Measurements from ENCODE around the gene HTRA1. TPM values are rescaled to one million over a fixed set of nuclear protein-coding genes. Genes with fewer than 3 reads are reported as not detected.

Gene HTRA1
- total RNA-seq, 4 donors from 2014 or later = 71.0 to 113 (median 84.1) TPM

DNA sequence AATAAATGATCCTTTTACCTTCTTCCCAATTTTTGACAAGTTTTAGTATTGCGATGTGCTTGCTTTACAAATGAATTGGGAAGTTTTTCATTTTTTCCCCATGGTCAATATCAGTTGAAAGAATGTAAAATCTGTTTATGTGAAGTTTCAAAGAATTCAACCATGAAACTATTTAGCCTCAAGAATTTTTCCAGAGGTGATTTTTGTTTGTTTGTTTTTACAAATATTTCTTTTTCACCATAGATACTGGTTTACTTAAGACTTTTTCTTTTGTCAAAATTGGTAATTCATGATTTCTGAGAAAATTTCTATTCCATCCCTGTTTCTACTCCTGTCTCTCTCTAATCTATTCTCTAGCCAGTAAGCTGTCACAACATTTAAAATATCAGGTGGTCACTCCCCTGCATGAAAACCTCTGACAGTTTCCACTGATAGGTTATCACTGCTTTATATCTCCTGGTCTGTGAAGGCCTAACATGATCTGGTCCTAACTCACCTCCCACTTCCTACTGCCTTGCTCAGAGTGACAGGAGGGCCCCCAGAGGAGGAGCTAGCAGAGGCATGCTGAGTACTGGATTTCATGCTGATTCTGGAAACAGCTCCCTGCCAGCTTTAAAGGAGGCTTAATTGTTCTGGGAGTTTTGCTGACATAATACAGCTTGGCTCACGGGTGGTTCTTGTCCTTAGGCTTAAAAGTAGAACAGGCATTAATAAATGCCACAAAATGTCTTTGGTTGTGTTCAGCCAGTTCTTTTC is 14.5 kb upstream of the HTRA1 start:
- intact Hi-C loops (cut with DNase I; ENCODE audit: low total_unique reads) = no loop called here
- TF ChIP-seq, protein P1, sequence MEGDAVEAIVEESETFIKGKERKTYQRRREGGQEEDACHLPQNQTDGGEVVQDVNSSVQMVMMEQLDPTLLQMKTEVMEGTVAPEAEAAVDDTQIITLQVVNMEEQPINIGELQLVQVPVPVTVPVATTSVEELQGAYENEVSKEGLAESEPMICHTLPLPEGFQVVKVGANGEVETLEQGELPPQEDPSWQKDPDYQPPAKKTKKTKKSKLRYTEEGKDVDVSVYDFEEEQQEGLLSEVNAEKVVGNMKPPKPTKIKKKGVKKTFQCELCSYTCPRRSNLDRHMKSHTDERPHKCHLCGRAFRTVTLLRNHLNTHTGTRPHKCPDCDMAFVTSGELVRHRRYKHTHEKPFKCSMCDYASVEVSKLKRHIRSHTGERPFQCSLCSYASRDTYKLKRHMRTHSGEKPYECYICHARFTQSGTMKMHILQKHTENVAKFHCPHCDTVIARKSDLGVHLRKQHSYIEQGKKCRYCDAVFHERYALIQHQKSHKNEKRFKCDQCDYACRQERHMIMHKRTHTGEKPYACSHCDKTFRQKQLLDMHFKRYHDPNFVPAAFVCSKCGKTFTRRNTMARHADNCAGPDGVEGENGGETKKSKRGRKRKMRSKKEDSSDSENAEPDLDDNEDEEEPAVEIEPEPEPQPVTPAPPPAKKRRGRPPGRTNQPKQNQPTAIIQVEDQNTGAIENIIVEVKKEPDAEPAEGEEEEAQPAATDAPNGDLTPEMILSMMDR (IDR thresholded peaks at IDR 0.05) = no peak
- TF ChIP-seq POLR2A (IDR thresholded peaks at IDR 0.05) = no peak
- H3K4me3 ChIP-seq (ENCODE audit: low read depth, poor library complexity, severe bottlenecking) = no peak overlapping the region
- no peak for DNase-seq (ENCODE audit: low spot score in 2 of 2)
- 50 to 58% methylated on average over 2 of the region's 2 CpGs for WGBS, 2 donors

DNA sequence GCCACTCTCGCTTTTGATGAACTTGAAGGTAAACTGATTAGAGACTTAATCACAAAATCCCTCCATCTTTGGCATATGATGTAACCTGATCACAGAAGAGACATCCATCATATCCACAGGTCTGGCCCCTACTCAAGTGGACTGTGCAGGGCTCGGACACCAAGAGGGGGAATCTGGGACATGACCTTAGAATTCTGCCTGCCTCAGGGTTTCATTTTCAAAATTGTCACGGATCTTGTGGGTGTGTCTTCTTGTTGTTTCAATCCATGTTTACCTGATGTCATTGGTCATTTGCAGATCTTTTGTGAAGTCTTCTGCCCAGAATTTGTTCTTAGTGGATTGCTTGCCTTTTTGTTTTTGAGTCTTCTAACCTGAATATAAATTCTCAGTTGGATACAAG is 12.8 kb upstream of the HTRA1 start:
- no peak for TF ChIP-seq POLR2A (IDR thresholded peaks at IDR 0.05)
- intact Hi-C loops (cut with DNase I; ENCODE audit: low total_unique reads) = no loop called here
- 88 to 93% methylated on average over 3 of the region's 3 CpGs for WGBS, 2 donors

DNA sequence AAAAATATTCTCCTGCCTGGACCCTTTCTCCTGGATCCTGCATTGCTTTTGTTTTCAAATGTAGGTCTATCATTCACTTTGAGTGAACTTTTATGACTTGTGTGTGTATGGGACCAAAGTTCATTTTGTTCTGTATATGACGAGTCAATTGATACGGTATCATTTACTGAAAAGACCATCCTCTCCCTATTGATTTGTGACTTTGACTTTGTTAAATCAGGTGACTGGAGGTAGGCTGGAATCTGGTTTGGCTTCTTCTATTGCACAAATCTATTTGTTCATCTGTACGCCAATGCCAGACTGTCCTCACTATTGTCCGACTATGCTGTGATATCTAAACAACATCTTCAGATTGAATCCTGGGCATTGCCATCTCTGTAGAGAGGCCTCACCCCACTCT is 12.2 kb upstream of the HTRA1 start:
- 93 to 94% methylated on average over 4 of the region's 4 CpGs for WGBS, 2 donors
- DNase-seq (ENCODE audit: low spot score in 2 of 2) = no peak
- no peak overlapping the region for H3K4me3 ChIP-seq (ENCODE audit: low read depth, poor library complexity, severe bottlenecking)
- TF ChIP-seq, protein P1 (IDR thresholded peaks at IDR 0.05) = no peak
- no peak for TF ChIP-seq POLR2A (IDR thresholded peaks at IDR 0.05)
- intact Hi-C loops (cut with DNase I; ENCODE audit: low total_unique reads) = no loop called here

More for the DNA sequence above, 12.8 kb upstream of the HTRA1 start:
- H3K4me3 ChIP-seq (ENCODE audit: low read depth, poor library complexity, severe bottlenecking) = no peak overlapping the region
- no peak for DNase-seq (ENCODE audit: low spot score in 2 of 2)

DNA sequence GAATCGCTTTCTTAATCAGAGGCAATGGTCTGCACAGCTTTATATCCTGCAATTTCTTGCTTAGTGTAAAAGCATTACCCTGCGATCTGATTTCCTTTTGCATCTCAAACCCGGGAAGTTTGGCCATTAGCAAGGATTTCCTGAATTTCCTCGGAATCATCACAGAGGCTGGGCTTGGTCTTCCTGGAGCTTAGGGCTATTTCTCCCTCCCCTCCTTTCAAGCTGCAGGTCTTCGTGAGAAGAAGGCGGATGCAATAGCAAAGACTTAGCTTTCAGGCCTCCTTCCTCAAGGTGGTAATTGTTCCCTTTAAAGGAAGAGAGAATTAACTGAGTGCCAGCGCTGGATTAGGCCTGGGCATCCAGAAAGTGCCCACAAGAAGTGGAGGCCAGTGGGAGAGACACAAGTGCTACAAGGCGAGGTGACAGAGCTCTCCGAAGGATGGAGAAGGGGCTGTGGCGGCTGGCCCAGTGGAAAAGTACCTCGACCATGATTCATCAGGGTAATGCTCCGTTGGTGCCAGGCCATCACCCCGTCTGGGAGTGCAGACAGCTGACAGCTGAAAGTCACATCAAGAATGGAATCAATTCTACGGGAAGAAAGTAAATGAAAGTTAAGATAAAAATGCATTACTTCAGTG is 10.9 kb upstream of the HTRA1 start:
- H3K4me3 ChIP-seq (ENCODE audit: low read depth, poor library complexity, severe bottlenecking) = no peak overlapping the region
- no peak for TF ChIP-seq POLR2A (IDR thresholded peaks at IDR 0.05)
- TF ChIP-seq, protein P1 (IDR thresholded peaks at IDR 0.05) = no peak
- intact Hi-C loops (cut with DNase I; ENCODE audit: low total_unique reads) = loop anchor here (10.0 kb wide), 1 partner anchor 114 kb away; the partner anchor contains the start of gene DMBT1
- DNase-seq (ENCODE audit: low spot score in 2 of 2) = no peak
- WGBS, 2 donors = 70 to 77% methylated on average over 14 of the region's 14 CpGs

GRCh38 chr10:122454071-122454470 is 7.3 kb upstream of the HTRA1 start:
- WGBS, 2 donors = 96 to 98% methylated on average over 3 of the region's 3 CpGs
- no peak for DNase-seq (ENCODE audit: low spot score in 2 of 2)
- intact Hi-C loops (cut with DNase I; ENCODE audit: low total_unique reads) = loop anchor here (10.0 kb wide), 1 partner anchor 111 kb away; the partner anchor contains the start of gene DMBT1
- H3K4me3 ChIP-seq (ENCODE audit: low read depth, poor library complexity, severe bottlenecking) = no peak overlapping the region
- TF ChIP-seq POLR2A (IDR thresholded peaks at IDR 0.05) = no peak
- TF ChIP-seq, protein P1 (IDR thresholded peaks at IDR 0.05) = no peak

DNA sequence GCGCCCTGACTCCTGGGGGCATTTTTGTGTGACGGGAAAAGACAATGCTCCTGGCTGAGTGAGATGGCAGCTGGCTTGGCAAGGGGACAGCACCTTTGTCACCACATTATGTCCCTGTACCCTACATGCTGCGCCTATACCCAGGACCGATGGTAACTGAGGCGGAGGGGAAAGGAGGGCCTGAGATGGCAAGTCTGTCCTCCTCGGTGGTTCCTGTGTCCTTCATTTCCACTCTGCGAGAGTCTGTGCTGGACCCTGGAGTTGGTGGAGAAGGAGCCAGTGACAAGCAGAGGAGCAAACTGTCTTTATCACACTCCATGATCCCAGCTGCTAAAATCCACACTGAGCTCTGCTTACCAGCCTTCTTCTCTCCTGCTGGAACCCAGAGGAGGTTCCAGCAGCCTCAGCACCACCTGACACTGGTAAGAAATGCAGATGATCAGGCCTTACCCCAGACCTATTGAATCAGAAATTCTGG is 6.7 kb upstream of the HTRA1 start, which contains the start of gene ARMS2:
Gene ARMS2 (plus strand): TSS at position 51 of the 478 bp plus-strand sequence. CDS start 75 bp downstream, at position 126.
- intact Hi-C loops (cut with DNase I; ENCODE audit: low total_unique reads) = loop anchor here (10.0 kb wide), 1 partner anchor 110 kb away; the partner anchor contains the start of gene DMBT1
- WGBS, 2 donors = 92 to 93% methylated on average over 7 of the region's 7 CpGs
- no peak for TF ChIP-seq POLR2A (IDR thresholded peaks at IDR 0.05)
- TF ChIP-seq, protein P1 (IDR thresholded peaks at IDR 0.05) = no peak
- no peak within 1 kb of the TSS for H3K4me3 ChIP-seq (ENCODE audit: low read depth, poor library complexity, severe bottlenecking)
- DNase-seq (ENCODE audit: low spot score in 2 of 2) = no peak

All from lower leg skin (tissue), 4 donors.